ENCODE results near the gene CLDN18.

The CLDN18 gene

DNA sequence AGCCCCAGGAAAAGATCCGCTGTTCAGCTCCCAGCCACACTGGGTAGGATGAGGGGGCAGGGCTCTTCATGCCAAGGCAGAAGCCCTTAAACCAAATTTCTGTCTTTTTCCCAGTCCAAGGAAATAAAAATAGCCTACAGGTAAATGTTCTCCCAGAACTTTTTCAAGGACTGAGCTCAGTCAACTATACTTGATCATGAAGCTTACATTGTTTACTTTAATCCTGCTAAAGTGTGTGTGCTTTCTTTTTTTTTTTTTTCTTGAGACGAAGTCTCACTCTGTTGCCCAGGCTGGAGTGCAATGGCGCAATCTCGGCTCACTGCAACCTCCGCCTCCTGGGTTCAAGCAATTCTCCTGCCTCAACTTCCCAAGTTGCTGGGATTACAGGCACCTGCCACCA is 17.9 kb downstream of the CLDN18 start:
- DNase-seq: no peak

DNA sequence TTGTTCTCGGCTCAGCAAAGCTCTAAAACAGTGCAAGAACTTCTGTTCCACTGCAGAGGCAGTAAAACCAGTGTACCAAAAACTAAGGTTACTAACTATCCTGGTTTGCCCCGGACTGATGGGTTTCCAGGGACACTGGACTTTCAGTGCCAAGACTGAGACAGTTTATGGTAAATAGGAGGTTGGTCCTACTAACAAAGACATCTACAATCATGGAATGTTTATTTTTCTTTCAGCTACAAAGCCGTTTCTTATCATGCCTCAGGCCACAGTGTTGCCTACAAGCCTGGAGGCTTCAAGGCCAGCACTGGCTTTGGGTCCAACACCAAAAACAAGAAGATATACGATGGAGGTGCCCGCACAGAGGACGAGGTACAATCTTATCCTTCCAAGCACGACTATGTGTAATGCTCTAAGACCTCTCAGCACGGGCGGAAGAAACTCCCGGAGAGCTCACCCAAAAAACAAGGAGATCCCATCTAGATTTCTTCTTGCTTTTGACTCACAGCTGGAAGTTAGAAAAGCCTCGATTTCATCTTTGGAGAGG is 20.8 kb downstream of the CLDN18 start:
- DNase-seq: no peak

DNA sequence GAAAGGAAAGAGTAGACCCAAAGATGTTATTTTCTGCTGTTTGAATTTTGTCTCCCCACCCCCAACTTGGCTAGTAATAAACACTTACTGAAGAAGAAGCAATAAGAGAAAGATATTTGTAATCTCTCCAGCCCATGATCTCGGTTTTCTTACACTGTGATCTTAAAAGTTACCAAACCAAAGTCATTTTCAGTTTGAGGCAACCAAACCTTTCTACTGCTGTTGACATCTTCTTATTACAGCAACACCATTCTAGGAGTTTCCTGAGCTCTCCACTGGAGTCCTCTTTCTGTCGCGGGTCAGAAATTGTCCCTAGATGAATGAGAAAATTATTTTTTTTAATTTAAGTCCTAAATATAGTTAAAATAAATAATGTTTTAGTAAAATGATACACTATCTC is 21.6 kb downstream of the CLDN18 start:
- DNase-seq: no peak

- DNase-seq: no peak
Measured at GRCh38 chr3:138032567-138032966, 22.6 kb downstream of the CLDN18 start.

GRCh38 chr3:138033202-138033691 is 23.3 kb downstream of the CLDN18 start:
- no peak for DNase-seq

- peak in 1 of 3 donors; percentile 4 for DNase-seq
Measured at GRCh38 chr3:138034918-138035317, 25.0 kb downstream of the CLDN18 start.

DNA sequence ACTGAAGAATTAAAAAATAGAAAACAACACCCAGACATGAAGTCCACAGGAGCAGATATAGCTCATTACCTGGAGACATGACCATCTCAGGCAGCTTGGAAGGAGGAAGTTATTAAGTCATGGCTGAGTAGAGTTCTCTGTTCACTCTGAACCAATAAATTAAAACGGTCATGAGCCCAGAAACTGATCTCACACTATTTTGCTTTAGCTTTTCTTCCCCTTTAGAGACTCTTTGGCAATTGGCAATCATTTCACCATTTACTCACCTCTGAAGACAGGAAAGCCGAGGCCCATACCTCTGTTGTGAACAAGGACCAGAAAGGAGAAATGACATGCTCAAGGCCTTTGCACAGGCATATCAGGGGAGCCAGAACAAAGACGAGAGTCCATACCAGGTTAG is 26.6 kb downstream of the CLDN18 start:
- DNase-seq: no peak

DNA sequence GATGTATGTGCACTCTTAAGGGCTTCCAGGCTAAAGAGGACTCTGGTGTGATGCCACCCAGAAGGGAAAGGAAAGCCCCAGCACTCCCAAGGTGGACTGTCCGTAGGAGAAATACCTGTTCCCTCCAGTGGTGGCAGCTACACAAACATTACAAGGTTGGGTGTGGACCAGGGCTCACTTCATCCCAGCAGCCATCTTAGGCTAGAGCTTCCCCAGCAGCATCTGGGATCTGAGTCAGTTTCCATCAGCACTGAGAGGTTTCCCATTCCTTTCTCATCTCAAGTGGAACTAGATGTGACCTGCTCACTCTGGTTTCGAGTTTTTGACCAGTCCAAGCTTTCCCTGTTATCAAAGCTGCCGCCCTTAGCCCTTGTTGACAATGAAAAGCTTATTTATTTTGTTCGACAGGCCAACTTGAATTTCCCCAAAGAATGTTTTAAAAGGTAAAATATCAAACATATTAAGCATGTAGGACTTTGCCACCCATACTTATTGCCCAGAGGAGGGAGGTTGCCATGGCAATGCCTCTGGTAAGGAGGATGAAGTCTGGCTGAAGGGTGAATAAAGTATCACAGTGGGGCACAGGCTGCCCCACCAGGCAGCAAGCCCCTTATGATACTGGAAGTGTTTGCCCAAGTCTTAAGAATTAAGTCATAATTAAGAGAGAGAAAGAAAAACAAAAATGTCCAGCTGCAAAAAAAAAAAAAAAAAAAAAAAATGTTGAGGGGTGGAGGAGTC is 28.9 kb downstream of the CLDN18 start:
- DNase-seq: no peak

DNA sequence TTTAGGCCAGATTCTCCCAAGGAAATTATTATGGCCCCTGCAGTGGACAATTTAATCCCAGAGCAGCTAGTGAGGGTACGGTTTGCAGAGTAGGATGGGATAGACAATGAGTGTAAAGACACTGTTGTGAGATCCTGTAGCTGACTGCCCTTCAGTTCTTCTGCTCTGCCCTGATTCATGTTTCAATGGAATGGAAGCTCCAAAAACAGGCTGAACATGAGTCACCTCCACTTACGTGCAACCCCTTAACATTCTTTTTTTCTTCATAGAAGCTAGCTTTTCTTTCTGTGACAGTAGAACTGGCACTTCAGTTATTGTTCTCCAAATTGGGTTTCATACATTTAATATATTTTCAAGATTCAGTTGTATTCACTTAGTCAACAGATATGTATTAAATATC is 32.1 kb downstream of the CLDN18 start:
- DNase-seq: no peak

DNA sequence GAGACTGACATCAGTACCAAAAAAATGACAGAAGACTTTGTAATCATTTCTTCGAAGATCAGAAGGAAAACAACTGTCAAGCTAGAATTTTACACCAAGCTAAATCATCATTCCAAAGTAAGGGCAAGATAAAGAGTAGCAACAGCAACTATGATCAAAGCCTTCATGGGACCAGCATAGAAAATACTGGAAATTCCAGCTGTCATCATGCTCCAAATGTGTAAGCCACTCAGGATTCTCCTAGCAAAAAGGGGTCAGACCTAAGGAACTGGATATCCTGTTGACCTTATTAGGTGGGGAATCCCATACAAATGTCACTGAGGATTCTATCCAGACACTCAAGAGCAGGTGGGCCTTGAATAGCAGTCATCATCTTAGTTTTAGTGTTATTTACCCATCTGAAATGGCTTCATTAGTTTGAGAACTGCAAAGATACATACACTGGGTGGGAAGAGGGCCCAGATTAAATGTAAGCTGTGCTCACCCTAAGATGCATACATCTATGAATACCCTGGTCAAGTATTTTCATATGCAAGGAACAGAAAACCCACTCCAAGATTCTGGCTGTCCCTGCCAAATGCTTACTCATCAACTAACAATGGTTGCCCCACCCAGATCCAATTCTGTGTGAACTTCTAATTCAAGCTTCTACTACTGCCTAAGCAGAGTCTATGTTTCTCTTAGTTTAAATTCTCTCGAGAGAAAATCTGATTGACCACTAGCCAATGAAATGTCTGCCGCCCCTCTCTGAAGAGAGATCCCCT is 33.5 kb downstream of the CLDN18 start:
- DNase-seq: peak; percentile 24 to 41 (median 24)

DNA sequence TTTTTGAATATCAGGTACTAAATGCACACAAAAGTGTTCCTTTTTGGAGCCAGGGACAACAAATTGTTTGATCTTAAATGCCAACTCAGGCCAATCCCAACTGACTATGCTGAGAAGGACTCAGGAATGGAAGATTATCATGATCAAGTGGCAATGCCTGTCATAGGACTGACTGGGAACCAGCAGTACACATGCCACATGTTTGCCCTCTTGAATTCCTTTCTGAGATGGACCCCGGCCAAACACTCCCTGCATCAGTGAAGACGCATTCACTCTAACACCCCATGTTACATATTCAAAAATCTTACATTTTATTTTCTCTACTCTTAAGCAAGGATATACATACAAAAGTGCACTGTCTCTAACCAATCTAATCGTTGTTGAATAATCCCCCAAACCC is 36.1 kb downstream of the CLDN18 start:
- no peak for DNase-seq

DNA sequence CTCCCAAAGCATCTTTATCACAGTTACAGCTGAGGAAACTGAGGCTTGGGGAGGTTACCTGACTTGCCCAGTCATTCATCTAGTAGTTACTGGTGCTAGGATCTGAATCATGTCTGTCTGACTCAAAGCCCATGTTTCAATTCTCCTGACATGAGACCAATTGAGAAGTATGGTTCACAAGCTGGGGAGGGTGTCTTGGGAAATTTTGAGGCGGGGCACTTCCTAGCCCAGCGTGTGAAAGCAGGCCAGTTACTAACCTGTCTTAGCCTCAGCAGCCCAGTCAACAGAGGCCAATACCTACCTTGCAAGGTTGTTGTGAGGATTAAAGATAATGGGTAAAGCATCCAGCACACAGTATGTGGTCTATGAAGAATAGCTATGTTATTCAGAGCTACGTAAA is 37.0 kb downstream of the CLDN18 start:
- DNase-seq: no peak

GRCh38 chr3:138047596-138048158 is 37.7 kb downstream of the CLDN18 start:
- no peak for DNase-seq

DNA sequence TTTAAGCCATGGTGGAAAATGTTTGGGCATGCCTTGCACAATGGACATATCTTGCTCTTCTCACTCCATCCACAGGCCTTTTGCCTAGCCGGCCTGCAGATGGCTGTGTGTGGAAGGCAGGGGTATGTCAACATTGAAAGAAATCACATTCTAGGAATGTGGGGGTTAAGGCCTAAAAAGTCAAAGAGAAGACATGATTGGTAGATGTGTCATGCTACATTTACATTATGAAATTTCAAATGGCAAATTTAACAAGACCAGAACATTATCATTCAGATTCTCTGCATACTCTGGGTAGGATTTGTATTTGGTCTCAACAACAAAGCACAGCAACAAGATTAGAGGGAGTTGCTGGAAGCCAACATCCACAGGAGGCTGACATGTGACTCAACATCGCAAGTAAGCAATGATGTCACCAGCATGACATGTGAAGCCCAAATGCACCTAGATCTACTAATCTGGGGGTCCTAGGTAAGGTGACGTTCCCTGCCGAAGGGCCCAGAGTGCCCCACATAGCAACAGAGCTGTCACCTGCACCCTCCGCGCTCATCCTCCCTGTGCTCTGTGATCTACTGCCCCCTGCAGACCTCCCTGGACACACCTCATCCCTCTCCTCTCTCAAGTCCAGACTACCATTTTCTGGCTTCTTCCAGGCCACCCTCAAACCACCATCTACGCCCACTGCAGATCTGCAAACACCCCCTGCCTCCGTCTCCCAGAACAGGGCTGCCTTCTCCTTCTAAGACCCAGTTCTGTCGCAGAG is 39.4 kb downstream of the CLDN18 start:
- DNase-seq: no peak

- peak in 2 of 3 donors; percentile 29 to 35 for DNase-seq
Measured at GRCh38 chr3:138051947-138052802, 42.2 kb downstream of the CLDN18 start.

DNA sequence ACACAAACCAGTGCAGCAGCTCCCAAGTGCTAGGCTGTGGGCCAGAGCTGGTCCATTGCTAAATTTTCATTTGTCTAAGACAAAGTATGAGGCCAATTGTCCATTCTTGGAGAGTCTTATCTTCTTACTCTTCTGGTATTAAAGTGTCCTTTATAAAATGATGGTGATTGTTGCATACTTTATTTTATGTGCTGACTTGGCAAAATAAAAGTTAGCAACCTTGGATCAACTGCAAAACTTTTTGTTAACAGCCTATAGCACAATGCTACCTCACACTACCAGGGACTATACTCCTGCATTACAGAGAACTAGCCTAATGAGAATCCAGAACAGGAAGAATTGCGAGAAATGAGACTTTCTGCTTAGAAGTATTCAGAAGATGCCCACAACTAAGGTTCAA is 44.1 kb downstream of the CLDN18 start:
- no peak for DNase-seq

- no peak for DNase-seq
Measured at GRCh38 chr3:138057384-138057783, 47.4 kb downstream of the CLDN18 start.

- no peak for DNase-seq
Measured at GRCh38 chr3:138059261-138059660, 49.3 kb downstream of the CLDN18 start.

- DNase-seq: no peak
Measured at GRCh38 chr3:138060792-138061191, 50.8 kb downstream of the CLDN18 start.

DNA sequence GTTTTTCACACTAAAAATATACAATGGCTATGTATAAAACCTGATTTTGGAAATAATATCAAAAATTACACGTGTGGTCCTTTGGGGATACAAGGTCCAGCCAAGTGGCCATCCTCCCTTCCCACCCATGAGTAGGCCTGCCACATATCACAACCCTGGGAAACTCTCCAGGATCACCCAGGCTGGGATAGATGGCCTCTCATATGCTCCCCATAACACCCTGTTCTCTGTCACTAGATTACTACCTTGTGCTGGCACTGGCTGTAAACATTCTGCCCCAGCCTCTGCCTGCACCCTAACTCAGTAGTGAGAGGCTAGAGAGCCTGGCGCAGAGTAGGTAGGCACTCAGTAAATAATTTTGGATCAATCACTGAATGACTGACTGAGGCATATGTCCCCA is 52.1 kb downstream of the CLDN18 start:
- DNase-seq: no peak

DNA sequence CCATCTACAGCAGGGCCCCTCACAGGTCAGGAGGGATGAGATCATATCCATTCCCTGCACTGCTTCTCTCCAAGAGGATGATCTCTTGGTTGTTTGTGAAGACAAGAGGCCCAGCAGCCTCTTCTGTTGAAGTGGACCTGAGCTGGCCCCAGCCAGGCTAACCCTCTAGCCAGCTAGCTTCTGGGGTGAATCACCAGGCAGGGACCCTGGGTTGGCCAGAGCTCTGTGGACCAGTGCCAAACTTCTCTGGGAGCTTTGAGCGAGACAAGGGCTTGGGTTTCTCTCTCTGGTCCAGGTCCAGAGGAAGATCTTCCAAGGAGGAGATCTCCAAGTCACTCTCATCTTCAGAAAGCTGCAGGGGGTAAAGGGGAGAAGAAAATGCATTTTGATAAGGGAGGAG is 52.7 kb downstream of the CLDN18 start:
- no peak for DNase-seq

GRCh38 chr3:138063416-138063815 is 53.5 kb downstream of the CLDN18 start:
- DNase-seq: no peak
